OCI-M1 (cell line): ENCODE data around the gene IL6R.

ENCODE experiments used
- DNase-seq: peaks from one replicate; lab custom pipeline; 2025; lab: John Stamatoyannopoulos, UW

IL6R gene

DNA sequence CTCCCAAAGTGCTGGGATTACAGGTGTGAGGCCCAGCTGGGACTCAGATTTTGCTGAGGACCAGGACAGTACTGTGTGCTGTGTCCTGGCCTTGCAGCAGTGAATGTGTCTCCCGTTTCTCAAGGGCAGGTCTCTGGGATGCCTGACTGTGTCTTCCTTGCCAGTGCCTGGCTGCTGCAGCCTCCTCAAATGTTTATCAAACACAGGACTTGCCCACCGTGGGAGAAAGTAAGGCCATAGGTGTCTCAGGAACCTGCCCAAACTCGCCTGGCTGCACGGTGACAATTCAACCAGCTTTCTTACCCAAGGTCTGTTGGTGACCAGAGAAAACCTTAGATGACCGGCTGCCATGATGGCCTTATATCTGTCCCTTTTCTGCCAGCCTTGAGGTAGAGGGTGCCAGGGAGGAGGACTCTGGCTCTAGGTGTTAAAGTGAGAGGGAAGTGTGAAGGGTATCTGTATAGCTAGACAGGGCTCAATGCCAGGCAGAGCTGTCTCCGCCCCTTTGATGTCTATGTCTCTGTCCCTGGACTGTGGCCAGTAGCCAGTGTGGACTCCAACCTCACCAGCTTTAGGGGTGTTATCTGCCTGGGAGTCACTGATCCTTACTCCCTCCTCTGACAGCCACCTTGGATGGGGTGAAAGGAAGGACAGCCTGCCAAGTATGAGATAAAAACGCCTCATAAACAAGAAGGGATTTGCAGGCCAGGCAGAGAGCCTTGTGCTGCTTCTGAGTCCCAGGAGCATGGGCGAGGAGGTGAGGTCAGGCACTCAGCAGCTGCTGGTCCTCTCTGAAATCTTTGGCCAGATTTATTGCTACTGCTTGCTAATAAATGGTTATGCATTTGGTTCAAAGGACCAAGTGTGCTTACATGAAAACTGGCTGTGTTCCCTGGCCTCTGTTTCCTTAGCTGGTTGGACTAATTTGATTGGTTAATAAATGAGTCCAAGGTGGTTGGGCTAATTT, 22.3 kb downstream of the IL6R start:
- DNase-seq = peak; percentile 22

DNA sequence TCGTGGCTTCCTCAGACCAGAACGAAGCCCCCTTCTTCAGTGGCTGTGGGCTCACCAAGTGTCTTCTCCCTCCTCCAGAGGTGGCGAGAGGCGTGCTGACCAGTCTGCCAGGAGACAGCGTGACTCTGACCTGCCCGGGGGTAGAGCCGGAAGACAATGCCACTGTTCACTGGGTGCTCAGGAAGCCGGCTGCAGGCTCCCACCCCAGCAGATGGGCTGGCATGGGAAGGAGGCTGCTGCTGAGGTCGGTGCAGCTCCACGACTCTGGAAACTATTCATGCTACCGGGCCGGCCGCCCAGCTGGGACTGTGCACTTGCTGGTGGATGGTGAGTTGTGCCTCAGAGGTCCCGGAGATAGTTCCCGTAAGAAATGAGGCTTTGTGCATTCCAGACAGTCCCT, 24.0 kb downstream of the IL6R start:
- DNase-seq = no peak

DNA sequence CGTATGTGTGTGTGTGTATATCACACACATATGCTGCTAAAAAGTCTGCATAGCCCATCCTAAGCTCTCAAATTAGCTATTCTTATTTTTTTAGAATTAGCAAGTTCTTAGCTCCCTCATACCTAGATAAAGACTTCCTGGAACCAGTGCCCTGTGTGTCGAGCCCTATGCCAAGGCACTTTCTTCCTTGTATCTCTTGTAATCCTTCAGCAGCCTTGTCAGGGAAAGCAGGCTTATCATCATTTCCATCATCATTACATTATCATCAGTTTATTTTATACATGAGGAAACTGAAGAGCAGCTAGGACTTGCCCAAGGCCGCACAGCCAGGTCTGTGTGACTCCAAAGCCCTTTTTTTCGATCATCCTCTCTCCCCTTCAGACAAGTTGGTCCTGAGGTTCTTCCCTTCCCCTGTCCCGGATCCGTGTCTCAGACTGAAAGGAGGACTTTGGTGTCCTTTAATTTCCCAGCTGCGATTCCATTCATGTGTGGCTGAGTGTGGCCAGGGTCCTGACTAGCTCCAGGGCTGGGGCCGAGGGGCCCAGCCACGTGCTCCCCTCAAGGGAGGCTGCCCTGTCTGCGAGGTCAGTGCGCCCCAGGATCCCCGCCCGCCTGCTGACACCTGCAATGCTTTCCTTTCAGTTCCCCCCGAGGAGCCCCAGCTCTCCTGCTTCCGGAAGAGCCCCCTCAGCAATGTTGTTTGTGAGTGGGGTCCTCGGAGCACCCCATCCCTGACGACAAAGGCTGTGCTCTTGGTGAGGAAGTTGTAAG, 24.9 kb downstream of the IL6R start:
- DNase-seq = no peak

DNA sequence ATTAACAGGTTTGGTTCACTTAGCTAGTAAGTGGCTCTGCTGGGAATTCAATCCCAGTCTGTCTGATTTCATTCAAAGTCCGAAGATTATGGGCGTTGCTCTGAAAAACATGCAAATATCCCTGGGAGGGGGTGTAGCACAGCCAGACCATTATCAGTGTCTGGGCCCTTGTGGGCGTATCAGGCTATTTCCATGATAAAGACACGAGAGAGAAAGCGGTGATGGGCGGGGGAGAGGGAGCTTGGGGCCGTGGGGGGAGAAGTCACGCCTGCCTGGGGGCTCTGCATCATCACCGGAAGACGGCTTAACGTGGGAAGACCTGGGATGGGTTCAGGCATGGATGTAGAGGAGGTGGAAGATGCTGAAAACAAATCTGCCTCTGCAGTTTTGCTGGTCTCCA, 25.8 kb downstream of the IL6R start:
- DNase-seq = peak; percentile 68

DNA sequence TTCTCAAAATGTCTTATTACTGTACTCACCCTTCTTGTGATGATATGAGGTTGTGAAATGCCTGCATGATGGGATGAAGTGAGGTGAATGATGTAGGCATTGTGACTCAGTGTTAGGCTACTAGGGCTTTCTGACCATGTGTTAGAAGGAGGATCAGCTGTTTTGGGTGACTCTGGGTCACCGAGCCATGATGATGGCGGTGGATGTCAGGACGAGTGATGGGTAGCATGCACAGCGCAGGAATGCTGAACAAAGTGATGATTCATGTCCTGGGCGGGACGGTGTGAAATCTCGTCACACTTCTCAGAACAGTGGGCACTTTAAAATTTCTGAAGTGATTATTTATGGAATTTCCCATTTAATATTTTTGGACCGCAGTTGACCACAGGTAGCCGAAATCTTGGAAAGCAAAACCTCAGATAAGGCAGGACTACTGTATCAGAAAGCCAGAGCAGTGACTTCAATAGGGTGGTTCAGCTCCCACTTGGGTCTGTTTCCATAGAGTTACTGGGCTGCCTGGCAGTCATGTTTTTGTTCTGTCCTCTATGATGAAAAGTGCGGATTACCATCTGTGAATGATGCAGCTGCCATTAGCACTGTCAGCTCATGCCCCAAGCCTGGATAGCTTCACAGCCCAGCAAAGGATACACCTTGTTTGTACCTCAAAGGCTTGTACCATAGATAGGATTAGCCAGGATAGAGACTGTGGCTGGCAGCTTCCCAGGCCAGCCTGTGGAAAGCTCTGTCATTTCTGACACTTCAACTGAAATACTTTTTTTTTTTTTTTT, 26.6 kb downstream of the IL6R start:
- peak; percentile 54 for DNase-seq

DNA sequence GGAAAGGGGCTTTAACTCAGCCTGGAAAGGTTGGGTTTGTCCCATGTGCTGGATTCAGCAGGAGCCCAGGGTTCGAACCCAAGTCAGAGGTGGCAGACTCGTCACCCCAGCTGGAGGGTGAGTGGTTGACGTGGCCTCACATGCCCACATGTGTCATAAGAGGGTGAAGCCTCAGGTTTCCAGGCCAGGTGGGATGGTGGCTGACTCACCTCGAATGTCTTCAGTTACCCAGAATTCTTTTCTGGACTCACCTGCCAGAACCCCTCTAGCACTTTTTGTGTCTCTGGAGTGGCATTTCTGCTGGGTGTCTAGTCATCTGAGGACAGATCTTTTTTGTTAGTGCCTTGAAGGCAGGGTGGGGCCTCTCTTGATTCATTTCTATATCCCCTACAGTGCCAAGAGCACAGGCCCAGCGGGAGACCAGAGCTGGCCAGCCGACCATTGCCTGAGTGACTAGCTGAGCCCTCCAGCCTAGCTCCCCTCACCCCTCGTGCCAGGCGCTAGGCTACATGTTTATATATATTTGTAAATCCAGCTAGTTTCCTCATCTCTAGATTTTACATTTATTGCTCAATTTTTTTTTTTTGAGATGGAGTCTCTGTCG, 28.1 kb downstream of the IL6R start:
- DNase-seq = no peak

DNA sequence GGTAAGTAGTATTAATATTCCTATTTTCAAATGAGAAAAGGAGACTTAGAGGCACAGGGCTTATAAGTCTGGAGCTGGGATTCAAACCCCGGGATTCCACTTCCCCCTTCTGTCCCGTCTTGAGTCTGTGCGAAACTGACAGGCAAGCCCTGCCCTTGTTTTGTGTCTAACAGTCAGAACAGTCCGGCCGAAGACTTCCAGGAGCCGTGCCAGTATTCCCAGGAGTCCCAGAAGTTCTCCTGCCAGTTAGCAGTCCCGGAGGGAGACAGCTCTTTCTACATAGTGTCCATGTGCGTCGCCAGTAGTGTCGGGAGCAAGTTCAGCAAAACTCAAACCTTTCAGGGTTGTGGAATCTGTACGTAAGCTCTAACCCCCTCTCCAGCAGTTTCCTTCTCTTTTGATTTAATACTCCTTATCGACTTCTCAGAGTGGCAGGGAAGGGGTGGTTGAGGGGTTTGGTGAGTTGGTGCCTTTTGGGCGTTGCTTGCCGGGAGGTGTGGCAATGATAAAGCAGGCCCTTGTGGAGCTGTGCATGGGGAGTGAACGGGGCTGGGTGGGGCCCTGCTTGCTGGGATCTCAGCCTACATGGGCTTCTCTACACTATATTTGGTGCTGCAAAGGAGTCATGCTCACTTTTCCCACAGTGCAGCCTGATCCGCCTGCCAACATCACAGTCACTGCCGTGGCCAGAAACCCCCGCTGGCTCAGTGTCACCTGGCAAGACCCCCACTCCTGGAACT, 29.4 kb downstream of the IL6R start:
- no peak for DNase-seq

DNA sequence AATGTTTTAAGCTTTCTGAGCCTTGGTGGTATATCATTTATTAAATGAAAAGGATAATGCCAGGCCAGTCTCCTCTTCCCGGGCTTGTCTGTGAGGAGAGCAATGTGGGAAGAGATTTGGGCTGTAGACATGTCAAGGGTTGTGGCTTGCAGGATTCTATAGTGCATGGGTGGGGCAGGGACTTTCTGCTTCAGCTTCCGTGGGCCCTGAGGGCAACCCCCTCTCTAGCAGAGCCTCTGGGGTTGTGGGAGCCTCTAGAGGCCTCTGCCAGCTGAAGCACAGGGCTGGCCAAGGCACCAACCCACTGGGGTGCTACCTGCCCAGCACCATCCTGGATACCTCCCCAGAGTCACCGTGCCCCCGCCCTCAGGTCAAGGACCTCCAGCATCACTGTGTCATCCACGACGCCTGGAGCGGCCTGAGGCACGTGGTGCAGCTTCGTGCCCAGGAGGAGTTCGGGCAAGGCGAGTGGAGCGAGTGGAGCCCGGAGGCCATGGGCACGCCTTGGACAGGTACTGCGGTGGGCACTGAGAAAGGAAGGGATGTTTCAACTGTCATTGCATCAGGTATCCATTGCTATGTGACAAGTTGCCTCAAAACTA, 30.6 kb downstream of the IL6R start:
- no peak for DNase-seq

DNA sequence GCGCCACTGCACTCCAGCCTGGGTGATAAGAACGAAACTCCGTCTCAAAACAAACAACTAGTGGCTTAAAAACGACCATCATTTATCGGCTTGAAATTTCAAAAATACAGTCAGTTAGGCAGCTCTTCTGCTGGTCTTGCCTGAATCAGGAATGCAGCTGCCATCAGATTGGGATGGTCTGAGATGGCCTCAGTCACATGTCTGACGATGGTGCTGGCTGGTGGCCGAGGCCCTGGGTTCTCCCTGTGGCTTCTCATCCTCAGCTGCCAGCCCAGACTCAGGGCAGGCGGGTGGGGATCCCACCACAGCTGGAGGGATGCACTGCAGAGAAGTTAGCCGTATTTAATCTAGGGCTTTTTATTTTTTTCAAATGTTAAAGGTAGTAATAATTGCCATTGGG, 31.3 kb downstream of the IL6R start:
- DNase-seq = no peak

DNA sequence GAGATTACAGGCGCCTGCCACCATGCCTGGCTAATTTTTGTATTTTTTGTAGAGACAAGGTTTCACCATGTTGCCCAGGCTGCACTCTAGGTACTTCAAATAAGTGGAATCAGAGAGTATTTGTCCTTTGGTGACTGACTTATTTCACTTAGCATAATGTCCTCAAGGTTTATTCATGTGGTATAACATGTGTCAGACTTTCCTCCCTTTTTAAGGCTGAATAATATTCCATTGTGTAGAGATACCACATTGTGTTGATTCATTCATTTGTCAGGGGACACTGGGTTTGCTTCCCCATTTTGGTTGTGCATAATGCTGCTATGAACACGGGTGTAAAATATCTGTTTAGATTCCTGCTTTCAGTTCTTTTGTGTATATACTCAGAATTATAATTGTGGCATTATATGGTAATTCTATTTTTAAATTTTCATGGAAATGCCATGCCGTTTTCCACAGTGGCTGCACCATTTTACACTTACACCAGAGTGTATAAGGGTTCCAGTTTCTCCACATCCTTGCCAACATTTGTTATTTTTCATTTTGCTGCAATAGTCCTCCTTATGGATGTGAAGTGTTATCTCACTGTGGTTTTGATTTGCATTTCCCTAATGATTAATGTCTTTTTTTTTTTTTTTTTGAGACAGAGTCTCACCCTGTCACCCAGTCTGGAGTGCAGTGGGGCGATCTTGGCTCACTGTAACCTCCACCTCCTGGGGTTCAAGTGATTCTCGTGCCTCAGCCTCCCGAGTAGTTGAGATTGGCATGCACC, 35.1 kb downstream of the IL6R start:
- DNase-seq = no peak

DNA sequence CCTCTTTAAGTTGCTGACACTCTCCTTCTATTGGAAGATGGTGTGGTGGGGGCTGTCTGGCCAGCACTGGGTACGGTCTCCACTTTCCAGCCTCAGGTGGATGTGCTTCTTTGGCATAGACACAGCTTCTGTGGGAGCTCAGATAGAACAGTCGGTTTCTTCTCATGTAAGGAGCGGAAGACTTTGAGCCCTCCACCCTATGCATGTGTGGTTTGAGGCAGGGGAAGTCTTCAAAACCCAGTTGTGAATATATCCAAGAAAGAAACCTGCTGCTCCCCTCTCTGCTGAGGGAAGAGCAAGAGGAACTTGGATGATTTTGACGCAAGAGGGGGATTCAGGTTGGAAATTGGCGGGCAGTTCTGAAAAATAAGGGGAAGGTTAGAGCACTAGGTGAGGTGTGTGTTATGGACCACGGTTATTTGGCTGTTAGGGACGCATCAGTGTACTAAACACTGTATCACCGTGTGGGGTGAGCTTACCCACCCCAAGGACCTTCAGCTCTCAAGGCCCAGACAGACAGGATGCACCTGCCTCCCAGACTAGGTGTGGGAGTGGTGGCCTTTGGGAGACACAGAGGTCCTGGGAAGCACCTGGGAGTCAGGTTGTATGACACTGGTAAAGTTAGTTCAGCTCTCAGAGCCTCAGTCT, 36.2 kb downstream of the IL6R start:
- DNase-seq = no peak

DNA sequence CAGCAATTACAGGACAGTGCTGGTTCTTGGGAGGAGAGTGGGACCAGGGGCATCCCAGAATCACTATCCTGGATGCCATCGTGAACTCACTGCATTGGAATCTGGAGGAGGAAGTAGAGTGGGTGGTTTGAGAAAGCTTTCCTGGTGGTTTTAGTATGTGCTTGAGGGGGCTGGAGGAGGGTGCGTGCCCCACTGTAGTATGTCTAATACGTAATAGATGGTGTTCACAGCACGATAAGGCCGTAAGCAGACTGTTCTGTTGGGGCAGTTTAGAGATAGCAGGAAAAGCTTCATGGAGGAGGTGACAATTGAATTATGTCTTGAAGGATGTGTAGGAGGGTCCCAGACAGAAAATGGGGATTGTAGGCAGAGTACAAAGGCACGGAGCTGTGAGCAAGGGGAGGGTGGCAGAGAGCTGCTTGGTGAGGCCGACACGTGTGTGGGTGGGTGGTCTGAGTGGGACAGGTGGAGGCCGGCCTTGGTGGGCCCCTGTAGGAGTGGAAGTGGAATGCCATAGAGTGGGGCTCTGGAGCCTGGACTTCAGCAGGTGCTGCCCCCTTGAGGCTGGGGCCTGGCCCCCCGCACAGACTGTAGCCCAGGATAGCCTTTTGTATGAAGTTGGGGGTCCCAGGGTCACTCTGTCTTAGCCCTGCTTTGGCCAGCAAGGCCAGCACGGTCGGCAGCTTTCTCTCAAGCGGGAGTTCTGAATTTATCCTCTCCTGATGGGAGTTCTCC, 37.0 kb downstream of the IL6R start:
- DNase-seq = no peak

DNA sequence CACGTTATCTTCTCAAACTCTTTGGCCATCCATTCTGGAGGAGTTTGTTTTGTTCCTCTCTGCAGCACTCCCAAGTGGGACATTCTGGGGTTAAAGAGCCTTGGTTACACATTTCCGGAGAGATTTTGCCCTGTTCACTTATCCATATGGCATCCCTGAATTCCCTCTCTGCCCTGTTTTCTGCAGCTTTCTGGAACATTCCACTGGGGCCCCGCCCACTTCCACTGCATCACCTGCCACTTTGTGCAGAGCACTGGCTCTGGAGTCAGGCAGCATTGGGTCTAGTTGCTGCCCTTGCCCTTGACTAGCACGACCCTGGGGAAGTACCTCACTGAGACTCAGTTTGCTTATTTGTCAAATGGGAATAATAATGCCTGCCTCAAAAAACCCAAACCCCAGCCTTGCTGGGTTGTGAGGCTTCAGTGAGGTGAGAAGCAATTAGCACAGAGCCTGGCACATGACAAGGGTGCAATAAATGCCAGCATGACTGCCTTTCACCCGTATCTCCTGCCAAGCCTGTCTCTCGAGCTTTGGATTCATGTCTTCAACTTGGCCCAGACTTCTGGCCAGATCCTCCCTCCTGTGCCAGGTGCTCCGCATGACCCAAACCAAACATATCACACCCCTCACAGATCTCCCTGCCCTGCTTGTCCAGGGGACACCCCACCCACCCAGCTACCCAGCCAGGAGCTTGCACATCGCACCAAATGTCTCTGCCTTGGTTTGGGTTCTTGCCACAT, 38.3 kb downstream of the IL6R start:
- no peak for DNase-seq

DNA sequence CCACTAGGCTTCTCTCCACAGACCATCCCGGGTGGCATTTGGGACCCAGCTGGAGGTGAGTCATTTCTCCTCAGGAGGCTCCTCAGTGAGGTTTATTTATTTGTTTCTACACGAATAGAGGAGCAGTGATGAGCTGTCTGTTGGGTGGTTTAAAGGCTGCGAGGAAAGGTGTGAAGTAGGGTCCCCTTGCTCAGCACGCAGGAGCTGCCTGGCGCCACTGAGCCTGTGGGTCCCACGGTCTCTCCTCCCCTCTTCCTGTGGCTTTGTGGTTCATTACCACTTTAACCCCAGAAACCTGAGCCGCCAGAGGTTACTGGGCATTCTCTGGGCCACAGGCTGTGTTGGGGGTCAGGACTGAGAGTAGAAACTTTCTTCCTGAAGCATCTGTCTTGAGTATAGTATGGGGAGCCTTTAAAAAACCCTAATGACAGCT, 39.9 kb downstream of the IL6R start:
- DNase-seq = no peak

DNA sequence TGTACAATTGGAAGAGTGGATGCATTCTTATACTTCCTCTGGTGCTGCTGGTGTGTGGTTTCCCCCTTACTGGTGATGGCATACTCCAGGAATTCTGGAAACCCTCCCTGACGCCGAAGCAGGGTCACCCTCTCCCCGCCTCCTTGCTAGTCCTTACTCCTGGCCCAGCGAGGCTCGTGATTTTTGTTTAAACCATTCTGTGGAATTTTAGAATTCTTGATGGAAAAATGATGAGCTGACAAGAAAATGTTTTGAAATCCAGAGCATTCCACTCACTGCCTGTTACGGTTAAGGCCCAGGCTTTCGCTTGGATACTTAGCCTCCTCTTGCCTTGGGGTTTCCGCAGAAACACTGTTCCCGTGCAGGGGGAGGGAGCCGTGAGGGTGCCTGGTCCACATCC, 41.1 kb downstream of the IL6R start:
- DNase-seq = no peak

DNA sequence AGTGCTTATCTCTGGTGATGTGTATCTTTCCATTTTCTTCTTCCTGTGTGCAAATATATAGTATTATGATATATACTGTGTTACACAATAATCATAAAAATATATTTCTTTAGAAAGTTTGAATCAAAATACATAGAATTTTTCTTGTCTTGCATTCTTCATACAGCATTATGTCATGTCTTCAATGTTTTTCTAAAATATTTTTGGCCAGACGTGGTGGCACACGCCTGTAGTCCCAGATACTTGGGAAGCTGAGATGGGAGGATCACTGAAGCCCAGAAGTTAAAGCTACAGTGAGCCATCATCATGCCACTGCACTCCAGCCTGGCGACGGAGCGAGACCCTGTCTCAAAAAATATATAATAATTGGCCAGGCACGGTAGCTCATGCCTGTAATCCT, 41.6 kb downstream of the IL6R start:
- no peak for DNase-seq

DNA sequence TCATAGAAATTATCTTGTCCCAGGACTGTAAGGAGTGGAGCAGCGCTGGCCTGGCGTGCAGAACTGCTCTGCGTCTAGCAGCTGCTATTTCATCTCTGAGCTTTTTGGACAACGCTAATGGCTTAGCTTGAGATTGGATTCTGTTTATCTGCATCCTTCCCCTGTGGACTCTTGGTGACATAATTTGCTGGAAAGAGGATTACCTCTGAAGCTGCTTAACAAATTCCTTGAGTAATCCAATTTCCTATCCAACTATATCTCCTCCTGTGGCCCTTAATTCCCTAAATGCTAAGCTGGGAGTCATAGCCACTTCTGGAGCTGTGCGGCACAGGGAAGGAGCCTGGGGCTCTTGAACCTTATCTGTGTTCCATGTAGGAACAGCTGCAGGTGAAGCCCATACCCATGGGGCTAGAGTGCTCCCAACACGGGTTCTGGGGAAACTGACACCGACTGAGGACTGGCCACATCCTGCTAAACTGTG, 43.2 kb downstream of the IL6R start:
- no peak for DNase-seq

DNA sequence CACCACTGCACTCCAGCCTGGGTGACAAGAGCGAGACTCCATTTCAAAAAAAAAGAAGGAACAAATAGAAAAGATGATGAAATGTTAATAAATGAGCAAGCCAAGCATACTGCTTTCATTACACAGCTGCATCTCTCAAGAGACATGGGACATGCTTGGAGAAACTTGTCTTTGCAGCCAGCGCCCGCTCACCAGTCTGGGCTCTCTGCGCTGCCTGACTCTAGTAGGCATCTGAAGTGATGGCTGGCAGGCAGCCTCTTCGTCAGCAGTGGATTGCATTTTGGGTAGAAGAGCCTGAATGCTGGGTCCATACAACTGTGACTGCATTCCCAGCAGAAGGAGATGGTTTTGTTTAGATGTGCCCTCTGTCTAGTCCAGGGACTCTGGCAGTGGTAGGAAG, 48.0 kb downstream of the IL6R start:
- DNase-seq = no peak
